Globus pallidus (tissue), 1 donor: ENCODE results near the gene RPL41.
"Not testable (repeated sequence)": the region's sequence is repeated elsewhere in the genome, so short reads cannot be mapped to it uniquely, and the experiment has no call there.

Source experiments
- DNase-seq: peaks from one replicate; pipeline ENCODE4 v3.0.0-alpha.2; 2015; ENCODE audit warnings: low spot score

Gene RPL41

GRCh38 chr12:56116267-56117081 is at the start of gene RPL41:
RPL41 (plus strand) TSS chr12:56116633.
- peak; percentile 97 for DNase-seq

DNA sequence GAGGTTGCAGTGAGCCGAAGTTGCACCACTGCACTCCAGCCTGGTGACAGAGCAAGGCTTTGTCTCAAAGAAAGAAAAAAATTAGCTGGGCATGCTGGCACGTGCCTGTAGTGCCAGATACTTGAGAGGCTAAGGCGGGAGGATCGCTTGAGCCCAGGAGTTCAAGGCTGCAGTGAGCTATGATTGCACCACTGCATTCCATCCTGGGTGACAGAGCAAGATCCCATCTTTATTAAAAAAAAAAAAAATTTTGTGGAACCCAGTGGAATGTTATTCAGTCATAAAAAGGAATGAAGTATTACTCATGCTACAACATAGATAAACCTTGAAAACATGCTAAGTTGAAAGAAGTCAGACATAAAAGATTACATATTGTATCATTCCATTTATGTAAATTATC is 44.8 kb upstream of the RPL41 start:
- no peak for DNase-seq

- no peak for DNase-seq
These were observed 42.0 kb upstream of the RPL41 start for GRCh38 chr12:56074396-56074795.

- not testable (repeated sequence) for DNase-seq
These were observed 38.5 kb upstream of the RPL41 start for GRCh38 chr12:56077966-56078365.

DNA sequence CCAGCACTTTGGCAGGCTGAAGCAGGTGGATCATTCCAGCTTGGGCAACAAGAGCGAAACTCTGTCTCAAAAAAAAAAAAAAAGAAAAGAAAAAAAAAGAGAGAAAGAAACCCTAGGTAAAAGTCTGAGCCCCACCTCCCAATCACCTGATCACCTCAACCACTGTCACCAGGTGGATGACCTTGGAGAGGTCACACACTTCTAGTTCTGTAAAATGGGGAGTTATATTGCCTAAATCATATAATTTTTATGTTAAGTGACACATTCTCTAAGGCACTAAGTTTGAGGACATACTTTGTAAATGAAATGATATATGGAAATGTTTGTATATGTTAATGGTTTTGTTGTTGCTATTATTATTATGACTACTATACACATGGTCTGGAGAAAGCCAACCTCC is 38.0 kb upstream of the RPL41 start:
- no peak for DNase-seq

DNA sequence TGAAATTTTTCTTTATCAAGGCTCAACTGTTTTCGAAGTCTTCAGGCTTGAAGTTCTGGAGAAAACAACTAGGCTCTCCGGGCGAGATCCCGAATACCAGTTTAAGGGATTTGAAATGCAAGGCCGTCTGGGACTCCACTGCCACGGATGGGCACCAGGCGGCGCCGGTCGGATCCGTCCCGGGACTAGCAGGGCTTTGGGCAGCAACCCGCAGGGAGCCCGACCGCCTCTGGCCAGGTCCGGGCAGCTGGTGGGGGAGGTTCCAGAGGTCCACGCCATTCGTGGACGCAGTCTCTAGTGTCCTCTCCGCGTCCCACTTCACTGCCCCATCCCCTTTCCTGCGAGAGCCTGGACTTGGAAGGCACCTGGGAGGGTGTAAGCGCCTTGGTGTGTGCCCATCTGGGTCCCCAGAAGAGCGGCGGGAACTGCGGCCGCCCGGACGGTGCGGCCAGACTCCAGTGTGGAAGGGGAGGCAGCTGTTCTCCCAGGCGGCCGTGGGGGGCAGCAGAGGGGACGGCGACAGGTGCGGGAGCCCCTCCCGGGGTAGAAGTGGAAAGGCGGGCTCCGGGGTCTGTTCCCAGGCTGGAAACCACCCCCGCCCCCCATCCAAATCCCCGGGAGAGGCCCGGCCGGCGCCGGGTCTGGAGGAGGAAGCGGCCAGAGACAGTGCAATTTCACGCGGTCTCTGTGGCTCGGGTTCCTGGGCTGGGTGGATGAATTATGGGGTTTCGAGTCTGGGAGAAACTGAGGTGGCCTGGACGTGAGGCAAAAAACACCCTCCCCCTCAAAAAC is 37.3 kb upstream of the RPL41 start:
- DNase-seq: peak; percentile 91

DNA sequence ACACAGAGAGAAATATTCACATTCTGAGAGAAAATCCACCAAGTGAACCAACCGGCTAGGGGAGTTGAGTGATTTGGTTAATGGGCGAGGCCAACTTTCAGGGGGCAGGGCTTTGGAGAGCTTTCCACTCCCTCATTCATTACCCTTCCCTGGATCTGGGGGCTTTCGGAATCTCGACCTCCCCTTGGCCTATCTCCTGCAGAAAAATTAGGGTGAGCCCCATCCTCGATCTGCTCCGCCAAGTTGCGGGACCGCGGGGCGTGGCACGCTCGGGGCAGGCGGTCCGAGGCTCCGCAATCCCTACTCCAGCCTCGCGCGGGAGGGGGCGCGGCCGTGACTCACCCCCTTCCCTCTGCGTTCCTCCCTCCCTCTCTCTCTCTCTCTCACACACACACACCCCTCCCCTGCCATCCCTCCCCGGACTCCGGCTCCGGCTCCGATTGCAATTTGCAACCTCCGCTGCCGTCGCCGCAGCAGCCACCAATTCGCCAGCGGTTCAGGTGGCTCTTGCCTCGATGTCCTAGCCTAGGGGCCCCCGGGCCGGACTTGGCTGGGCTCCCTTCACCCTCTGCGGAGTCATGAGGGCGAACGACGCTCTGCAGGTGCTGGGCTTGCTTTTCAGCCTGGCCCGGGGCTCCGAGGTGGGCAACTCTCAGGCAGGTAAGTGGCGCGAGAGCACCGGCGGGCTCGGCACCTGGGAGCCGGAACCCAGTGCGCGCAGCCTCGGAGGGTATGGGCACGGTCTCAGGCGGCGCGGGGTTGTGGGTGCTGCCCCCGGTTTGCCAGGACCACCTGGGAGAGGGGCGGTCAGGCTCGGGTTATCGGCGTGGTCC is 36.5 kb upstream of the RPL41 start, which contains the start of gene ERBB3:
ERBB3 (plus strand) TSS at position 443 of the 833 bp plus-strand sequence; CDS start at position 579, 136 bp downstream.
- DNase-seq: peak; percentile 88

DNA sequence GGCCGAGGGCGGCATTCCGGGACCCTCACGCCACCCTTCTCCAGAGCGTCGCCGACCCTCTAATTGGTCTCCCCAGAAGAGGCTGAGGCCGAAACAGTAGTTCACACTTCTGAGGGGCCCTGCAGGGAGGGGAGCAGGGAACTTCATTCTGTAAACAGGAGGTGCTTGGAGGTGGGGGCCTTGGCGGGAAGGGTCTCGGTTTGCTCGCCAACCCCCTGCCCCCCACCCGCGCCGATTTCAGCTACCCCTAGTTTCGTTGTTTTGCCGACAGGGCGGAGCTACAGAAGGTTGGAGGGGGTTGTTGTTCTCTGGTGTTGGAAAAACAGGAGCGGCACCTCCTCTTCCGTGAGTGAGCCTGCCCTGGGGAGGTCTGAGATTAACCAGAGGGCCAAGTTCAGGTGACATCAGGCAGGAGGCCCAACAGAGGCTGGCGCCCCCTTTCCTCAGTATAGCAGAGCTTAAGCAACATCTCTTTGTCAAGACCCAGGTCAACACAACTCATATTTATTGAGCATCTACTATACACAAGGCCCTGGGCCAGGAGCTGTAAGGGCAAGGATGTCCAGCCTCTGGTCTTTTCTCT is 35.8 kb upstream of the RPL41 start:
- peak; percentile 29 for DNase-seq

DNA sequence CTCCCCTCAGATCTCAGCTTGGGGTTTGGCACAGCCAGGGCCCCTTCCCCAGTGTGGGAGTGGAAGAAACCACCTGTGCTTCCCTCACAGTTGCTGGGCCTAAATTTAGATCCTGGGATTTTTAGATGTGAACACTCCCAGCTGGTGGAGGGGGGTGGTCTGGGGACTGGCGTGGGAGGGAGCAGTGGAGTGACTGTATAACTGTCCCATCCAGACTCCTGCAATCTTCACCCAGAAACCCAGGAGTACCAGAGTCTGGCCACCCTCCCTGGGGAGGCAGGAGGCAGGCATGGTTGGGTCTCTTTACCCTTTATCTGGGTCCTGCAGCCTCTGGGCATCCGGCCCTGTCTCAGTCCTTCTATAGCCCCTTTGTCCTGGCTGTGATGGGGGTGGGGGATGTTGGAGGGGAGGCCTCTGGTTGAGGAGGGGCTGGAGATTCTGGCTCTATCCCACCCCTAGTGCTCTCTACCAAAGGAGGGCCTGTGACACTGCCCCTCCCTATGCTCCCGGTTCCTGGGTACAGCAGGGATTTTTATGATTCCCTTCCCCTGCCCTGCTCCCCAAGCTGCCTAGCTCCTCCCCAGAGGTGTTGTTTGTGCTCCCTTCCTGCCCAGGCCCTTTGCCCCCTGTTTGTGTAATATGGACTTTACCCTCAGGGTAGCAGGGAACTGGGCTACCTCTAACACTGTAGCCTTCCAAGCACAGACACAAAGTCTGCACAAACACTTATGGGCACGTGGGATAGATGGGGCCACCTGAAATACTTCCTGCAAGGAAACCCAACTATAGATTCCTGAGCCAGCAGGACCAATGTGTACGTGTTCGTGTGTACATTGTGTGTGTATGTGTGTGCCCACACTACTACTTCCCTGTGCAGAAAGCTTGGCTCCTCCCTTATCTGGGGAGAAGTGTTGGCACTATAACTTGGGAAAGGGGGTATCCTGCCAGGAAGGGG is 34.8 kb upstream of the RPL41 start:
- DNase-seq: peak; percentile 92

- no peak for DNase-seq
These were observed 34.1 kb upstream of the RPL41 start for GRCh38 chr12:56082382-56082781.

DNA sequence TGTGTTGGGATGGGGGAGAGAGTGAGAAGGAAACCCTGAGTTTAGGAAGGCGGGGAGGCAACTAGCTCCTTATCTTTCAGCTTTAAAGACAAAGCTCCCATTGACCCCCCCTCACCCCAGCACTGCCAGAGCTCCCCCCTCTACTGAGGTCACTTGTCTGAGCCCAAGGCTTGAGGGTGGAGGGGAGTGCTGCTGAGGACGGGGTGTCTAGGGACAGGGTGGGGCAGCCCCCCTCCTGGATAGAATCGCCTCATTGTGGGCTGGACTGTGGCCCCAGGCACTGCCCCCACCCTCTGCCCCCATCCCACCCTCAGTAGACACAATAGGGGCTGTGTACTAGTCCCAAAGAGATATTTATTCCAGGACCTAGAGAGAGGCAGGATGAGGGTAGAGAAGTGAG is 33.5 kb upstream of the RPL41 start:
- peak; percentile 99 for DNase-seq

- no peak for DNase-seq
These were observed 31.4 kb upstream of the RPL41 start for GRCh38 chr12:56084958-56085543.

- DNase-seq: no peak
These were observed 30.3 kb upstream of the RPL41 start for GRCh38 chr12:56086096-56086495.

- no peak for DNase-seq
These were observed 29.8 kb upstream of the RPL41 start for GRCh38 chr12:56086608-56087007.

- DNase-seq: peak; percentile 35
These were observed 29.2 kb upstream of the RPL41 start for GRCh38 chr12:56087220-56087619.

DNA sequence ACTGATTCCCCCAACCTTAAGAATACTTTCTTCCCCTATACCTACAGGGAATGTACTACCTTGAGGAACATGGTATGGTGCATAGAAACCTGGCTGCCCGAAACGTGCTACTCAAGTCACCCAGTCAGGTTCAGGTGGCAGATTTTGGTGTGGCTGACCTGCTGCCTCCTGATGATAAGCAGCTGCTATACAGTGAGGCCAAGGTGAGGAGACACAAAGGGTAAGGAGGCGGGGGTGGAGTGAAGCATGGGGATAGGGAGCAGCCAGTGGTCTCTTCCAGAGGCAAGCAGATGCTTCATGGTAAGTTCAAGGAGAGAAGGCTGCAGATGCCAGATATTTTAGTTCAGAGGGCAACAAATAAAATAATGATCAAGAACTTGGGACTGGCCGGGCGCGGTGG is 18.7 kb upstream of the RPL41 start:
- no peak for DNase-seq

- no peak for DNase-seq
These were observed 17.8 kb upstream of the RPL41 start for GRCh38 chr12:56098592-56098991.

GRCh38 chr12:56099787-56100186 is 16.6 kb upstream of the RPL41 start:
- no peak for DNase-seq

DNA sequence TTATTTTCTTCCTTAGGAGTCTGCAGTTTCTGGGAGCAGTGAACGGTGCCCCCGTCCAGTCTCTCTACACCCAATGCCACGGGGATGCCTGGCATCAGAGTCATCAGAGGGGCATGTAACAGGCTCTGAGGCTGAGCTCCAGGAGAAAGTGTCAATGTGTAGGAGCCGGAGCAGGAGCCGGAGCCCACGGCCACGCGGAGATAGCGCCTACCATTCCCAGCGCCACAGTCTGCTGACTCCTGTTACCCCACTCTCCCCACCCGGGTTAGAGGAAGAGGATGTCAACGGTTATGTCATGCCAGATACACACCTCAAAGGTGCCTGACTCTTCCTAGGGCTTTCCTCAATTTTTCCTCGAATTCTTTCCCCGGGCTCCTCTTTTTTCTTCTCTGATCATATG is 15.4 kb upstream of the RPL41 start:
- DNase-seq: no peak

DNA sequence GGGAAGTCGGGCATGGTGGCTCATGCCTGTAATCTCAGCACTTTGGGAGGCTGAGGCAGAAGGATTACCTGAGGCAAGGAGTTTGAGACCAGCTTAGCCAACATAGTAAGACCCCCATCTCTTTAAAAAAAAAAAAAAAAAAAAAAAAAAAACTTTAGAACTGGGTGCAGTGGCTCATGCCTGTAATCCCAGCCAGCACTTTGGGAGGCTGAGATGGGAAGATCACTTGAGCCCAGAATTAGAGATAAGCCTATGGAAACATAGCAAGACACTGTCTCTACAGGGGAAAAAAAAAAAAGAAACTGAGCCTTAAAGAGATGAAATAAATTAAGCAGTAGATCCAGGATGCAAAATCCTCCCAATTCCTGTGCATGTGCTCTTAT is 13.8 kb upstream of the RPL41 start:
- no peak for DNase-seq
